ENCODE data around the gene TMEM163. TPM values are rescaled to one million over a fixed set of nuclear protein-coding genes. Genes with fewer than 3 reads are reported as not detected.

The TMEM163 gene
- total and polyA plus RNA-seq, 2 of the 13 experiments (the other 11 are each of a cell fraction or from before 2014, with no cell fraction given): 0.05 TPM; not detected in 1

DNA sequence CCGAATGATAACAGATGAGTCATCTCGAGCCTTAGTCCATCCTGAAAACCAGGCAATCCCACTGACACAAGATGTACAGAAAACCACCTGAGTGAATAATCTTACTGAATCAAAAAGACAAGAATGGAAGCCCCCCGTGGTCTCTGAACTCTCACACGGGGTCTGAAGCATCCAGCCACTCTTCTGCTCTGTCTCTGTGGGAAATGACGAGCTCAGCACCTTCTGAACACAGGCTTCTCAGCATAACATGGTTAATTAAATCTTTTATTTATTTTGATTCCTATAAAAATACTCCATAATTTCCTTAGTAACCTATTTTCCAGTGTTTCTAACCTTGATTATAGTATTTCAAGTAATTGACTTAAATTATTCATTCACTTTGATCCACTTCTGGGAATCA lies 203.7 kb downstream of the TMEM163 start:
- CTCF ChIA-PET (ENCODE audit: low intra/inter-chr PET ratio, low total read pairs): no interaction called here
- intact Hi-C loops (cut with micrococcal nuclease; ENCODE audit: unreplicated experiment): no loop called here
- WGBS (ENCODE audit: low lambda C conversion rate): 11% methylated on average over 5 of the region's 5 CpGs
- Histone ChIP-seq H3K27ac (ENCODE audit: extremely low read length, insufficient read depth, low read length) (no peak overlapping the region), H2AFZ (ENCODE audit: low read length) (no peak overlapping the region), H4K20me1 (ENCODE audit: insufficient read depth, low read length) (no peaks in the 10 kb centered on the region), H3K4me2 (ENCODE audit: low read depth, low read length) (no peak overlapping the region), H3K9me3 (ENCODE audit: low read length) (no peaks in the 10 kb centered on the region), H3K4me1 (ENCODE audit: insufficient read depth, low read length) (no peaks in the 10 kb centered on the region), H3K9ac (ENCODE audit: insufficient read depth, low read depth, low read length) (no peak overlapping the region), H3K79me2 (ENCODE audit: insufficient read depth, low read length) (no peaks in the 10 kb centered on the region), H3K36me3 (replicated peaks in 1 of 2; ENCODE audit: control insufficient read depth in 1 of 2, insufficient read depth in 2 of 2, low read length in 2 of 2) (no peaks in the 10 kb centered on the region), H3K4me3 (replicated peaks in 1 of 3; ENCODE audit: insufficient read depth in 1 of 3, low read depth in 2 of 3, low read length in 3 of 3) (no peak overlapping the region), H3K27me3 (ENCODE audit: control insufficient read depth in 1 of 2, insufficient read depth in 2 of 2, low read length in 2 of 2) (peaks cover 2 to 31% of the 10 kb centered on the region in 2 experiments; a peak in 4 of 5 replicates)
- ATAC-seq: no peak
- no TSS peak for BruUV-seq (replicated peaks)
- POLR2A ChIA-PET: no interaction called here
- no peak for FAIRE-seq
- DNase-seq (ENCODE audit: low spot score): no peak
- no peak for TF ChIP-seq HOXA7 (CRISPR knock-in tag; IDR thresholded peaks at IDR 0.05)
- peak in 1 of 2 experiments; percentile 62; a peak in 2 of 4 replicates for TF ChIP-seq MAFK (conservative IDR thresholded peaks at IDR 0.05 in 1 of 2, IDR thresholded peaks at IDR 0.05 in 1 of 2; ENCODE audit: low read length in 2 of 2)
- TF ChIP-seq, protein P1, sequence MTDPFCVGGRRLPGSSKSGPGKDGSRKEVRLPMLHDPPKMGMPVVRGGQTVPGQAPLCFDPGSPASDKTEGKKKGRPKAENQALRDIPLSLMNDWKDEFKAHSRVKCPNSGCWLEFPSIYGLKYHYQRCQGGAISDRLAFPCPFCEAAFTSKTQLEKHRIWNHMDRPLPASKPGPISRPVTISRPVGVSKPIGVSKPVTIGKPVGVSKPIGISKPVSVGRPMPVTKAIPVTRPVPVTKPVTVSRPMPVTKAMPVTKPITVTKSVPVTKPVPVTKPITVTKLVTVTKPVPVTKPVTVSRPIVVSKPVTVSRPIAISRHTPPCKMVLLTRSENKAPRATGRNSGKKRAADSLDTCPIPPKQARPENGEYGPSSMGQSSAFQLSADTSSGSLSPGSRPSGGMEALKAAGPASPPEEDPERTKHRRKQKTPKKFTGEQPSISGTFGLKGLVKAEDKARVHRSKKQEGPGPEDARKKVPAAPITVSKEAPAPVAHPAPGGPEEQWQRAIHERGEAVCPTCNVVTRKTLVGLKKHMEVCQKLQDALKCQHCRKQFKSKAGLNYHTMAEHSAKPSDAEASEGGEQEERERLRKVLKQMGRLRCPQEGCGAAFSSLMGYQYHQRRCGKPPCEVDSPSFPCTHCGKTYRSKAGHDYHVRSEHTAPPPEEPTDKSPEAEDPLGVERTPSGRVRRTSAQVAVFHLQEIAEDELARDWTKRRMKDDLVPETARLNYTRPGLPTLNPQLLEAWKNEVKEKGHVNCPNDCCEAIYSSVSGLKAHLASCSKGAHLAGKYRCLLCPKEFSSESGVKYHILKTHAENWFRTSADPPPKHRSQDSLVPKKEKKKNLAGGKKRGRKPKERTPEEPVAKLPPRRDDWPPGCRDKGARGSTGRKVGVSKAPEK (CRISPR knock-in tag; IDR thresholded peaks at IDR 0.05; ENCODE audit: borderline replicate concordance): no peak
- no peak for TF ChIP-seq ZNF292 (CRISPR knock-in tag; IDR thresholded peaks at IDR 0.05; ENCODE audit: borderline replicate concordance, low read depth)
- TF ChIP-seq, protein P2, sequence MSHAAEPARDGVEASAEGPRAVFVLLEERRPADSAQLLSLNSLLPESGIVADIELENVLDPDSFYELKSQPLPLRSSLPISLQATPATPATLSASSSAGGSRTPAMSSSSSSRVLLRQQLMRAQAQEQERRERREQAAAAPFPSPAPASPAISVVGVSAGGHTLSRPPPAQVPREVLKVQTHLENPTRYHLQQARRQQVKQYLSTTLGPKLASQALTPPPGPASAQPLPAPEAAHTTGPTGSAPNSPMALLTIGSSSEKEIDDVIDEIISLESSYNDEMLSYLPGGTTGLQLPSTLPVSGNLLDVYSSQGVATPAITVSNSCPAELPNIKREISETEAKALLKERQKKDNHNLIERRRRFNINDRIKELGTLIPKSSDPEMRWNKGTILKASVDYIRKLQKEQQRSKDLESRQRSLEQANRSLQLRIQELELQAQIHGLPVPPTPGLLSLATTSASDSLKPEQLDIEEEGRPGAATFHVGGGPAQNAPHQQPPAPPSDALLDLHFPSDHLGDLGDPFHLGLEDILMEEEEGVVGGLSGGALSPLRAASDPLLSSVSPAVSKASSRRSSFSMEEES (CRISPR knock-in tag; IDR thresholded peaks at IDR 0.05): no peak
- in situ Hi-C loops (cut with HindIII; ENCODE audit: extremely low pct_ligation_motif_present, low pct_unique_long_range_greater_than_20kb): no loop called here

Data from HepG2 (cell line).